Activated gamma-delta T cell treated with anti-CD3 and anti-CD28 coated beads, Interleukin-2, amount 50 U/mL, for 16 hours (primary cell): Measurements from ENCODE around the gene TMEM184A.
A peak's percentile ranks its signal among the peaks of the same experiment; 100 is the strongest.
"Not testable (repeated sequence)": the region's sequence is repeated elsewhere in the genome, so short reads cannot be mapped to it uniquely, and the experiment has no call there.

Source experiments
- DNase-seq: peaks from one replicate; pipeline ENCODE4 v3.0.0-alpha.2; 2020; ENCODE audit warnings: low read depth

The TMEM184A gene

DNA sequence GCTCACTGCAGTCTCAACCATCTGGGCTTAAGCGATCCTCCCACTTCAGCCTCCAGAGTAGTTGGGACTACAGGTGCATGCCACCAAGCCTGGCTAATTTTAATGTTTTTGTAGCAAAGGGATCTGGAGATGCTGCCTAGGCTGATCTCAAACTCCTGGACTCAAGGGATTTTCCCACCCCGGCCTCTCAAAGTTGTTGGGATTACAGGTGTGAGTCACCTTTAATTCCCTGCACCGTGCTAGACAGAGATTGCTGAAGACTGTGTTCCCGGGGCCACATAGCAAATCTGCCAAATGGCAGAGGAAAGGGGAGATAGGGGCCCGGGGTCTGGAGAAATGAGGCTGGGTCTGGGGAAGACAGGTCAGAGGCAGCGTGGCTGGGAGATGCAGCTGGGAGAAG, 34.5 kb upstream of the TMEM184A start:
- no peak for DNase-seq

DNA sequence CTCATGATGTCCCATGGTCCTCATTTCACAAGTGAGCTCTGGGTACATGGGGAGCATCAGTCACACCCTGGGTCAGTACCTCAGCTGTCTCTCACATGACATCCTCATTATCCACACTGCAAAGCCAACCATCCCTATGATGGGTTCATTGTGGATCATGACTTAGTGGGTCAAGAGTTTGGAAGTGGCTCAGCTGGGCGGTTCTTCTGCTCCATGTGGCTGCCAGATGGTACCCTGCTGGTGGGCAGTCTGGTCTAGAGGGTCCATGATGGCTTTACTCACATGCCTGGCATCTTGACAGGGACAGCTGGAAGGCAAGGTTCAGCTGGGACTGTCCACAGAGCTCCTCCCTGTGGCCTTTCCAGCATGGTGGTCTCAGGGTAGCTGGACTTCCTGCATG, 33.0 kb upstream of the TMEM184A start:
- no peak for DNase-seq

DNA sequence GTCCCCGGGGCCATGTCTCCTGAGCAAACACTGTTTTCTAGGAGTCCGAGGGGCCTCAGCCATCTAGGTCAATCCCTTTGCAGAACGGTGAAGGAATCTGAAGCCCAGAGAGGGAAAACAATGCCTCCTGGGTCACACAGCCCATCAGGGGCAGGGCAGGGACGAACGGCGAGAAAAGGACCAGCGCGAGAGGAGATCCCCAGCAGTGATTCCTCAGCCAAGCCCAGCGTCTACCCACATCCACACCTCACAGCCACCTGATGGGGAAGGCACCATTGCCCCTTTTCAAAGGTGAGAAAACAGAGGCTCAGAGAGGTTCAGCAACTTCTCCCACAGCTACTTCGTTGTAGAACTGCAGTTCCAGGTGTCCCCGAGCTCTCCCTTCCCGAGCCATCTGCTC, 31.7 kb upstream of the TMEM184A start:
- DNase-seq, result no peak

DNA sequence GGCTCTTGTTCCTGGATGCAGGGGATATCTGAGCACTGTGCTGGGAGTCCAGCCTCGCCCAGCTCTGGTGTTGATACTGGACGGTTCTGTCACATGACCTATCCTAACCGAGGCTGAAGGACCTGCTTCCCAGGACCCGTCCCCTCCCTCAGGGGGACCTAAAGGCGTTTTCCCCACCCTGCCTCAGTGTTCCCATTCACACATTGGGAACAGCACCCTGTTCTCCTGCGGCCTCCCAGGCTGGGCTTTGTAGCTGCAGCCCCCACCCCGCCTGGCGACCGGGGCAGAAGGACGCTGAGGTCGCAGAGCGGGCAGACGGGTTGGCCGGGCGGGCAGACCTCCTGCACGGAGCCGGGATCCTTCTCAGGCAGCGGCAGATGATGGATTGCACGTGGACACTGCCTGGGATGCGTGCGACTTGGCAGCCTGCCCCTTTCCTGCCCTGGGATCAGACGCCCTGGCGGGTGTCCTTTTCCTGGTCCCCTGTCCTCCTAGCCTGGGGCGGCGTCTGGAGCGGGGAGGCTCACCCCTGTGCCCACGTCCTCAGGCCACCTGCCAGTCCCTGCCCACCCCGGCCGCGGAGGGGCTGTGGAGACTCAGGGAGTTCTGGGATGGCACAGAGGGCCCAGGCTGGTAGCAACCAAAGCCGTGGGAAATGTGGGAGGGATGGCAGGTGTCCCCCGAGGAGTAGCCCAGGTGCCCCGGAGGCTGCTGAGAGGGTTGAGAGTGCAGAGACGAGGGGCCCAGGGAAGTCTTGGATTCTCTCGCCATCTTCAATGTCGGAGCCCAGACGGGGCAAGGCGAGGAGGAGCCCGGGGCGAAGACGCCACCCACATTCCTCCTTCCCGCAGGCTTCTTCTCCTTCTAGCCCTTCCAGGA, 31.1 kb upstream of the TMEM184A start:
- no peak for DNase-seq

DNA sequence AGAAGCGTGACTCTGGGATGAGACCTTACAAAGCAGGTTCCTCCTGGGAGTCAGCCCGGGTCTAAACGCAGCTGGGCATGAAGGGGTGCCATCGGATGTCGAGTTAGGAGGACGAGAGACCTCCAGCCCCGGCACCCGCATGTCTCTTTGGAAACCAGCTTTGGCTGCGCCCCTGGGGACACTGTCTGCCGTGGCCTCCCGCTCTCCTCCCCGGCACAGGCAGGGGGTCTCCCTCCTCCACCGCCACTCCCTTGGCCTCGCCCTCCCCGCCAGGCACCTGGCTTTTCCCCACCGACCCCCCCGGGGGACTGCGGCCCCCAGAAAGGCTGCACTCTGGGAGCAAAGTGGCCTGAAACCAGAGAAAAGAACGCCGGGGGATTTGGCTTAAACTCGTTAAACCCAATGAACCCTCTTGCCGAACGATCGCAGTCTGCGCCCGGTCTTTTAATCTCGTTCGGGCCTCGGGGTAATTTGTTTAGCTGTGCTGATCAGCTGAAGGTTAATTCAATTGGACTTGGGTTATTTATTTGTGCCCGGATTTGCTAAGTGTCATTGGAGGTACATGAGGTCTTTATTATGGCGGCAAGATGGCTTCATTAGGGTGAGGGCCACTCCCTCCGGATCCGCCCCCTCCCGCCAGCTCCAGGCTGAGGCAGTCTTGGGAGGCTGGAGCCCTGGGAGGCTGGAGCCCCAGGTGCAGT, 30.3 kb upstream of the TMEM184A start:
- DNase-seq, result no peak

DNA sequence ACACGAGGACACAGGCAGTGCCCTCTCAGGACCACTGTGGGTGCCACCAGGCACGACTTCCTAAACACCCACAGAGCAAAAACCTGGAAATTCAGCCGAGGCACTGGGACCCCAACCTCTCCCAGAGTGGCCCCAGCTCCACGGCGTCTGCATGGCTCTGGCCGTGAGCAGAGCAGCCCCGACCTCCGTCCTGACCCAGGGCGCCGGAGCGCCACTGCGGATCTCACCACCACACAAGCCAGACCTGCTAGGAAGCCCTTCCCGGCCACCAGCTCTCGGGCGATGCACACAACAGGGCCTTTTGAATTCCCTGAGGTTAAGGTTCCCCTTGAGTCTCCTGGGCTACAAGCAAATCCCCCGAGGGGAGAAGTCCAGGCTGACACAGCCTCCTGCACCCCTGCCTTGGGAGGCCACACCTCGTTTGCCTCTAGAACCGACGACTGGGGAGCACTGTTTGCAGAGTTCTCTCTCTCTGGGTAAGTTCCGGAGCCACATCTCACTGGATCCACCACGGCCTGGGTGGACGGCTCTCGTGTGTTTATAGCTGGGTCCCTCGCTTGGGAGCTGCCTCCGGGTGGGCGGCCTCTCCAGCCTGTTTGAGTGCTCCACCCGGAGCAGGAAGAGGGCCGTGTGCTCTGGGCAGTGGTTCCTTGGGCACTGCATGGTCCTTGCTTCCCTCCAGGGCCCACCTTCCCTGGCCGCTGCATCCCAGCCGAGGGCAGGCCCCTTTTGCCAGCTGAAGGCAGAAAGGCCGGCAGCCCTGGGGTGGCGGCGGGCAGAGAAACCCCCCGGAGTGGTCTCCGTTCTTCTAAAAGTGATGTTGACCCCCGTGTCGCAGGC, 29.4 kb upstream of the TMEM184A start:
- no peak for DNase-seq

DNA sequence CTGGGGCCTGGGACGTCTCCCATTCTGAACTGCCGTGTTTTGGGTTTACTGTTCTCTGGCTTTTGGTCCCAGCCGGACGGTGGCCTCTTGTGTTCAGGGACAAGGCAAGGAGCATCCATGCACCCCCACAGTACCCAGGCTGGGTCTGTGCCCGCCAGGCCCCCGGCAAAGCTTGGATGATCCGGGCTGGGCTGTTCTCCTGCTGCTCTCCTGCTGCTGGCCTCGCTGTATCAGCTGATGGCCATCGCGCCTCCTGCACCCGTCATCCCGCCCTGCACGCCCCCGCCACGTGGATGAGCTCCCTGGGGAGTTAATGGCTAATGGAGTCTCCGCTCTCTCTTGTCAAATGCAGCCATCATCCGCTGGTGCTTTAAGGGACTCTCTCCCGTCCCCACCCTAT, 28.7 kb upstream of the TMEM184A start:
- DNase-seq, result no peak

DNA sequence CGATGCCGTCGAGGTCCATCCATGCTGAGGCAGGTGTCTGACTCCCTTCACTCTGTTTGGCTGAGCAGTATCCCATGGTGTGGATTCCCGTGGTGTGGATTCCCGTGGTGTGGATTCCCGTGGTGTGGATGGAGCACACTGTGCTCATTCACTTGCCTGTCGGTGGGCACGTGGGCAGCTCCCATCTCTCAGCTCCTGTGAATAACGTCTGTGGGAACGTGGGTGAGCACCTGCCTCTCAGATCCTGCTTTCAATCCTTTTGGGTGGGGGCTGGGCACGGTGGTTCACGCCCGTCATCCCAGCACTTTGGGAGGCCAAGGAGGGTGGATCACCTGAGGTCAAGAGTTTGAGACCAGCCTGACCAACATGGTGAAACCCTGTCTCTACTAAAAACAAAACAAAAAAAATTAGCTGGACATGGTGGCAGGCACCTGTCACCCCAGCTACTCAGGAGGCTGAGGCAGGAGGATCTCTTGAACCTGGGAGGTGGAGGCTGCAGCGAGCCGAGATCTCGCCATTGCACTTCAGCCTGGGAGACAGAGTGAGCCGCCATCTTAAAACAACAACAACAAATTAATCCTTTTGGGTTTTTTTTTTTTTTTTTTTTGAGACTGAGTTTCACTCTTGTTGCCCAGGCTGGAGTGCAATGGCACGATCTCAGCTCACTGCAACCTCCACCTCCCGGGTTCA, 27.4 kb upstream of the TMEM184A start:
- not testable (repeated sequence) for DNase-seq

DNA sequence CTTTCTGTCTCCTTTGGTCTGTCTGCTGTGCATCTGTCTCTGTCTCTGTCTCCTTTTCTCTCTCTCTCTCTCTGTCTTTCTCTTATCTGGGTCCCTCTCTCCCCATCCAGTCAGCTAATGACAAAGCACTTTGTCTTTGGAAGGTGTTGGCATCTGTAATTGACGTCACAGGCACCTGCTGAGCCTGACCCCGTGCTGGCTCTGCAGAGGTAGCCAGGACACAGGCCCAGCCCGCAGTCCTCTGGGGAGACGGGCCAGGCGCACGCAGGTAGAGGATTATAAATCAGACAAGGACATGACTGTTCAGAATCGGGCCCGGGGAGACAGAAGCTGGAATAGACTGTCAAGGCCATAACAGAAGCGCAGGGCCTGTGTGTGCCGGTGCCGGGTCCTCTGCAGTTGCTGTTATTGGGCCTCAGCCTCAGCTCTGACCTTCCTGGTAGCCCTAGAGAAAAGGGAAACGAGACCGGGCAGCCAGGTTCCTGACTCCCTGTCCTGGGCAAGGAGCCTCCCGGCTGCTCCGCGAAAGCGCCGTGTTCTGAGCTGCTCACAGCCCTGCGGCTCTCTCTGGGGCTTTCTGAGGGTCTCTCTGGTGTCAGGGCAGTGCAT, 24.5 kb upstream of the TMEM184A start:
- no peak for DNase-seq

DNA sequence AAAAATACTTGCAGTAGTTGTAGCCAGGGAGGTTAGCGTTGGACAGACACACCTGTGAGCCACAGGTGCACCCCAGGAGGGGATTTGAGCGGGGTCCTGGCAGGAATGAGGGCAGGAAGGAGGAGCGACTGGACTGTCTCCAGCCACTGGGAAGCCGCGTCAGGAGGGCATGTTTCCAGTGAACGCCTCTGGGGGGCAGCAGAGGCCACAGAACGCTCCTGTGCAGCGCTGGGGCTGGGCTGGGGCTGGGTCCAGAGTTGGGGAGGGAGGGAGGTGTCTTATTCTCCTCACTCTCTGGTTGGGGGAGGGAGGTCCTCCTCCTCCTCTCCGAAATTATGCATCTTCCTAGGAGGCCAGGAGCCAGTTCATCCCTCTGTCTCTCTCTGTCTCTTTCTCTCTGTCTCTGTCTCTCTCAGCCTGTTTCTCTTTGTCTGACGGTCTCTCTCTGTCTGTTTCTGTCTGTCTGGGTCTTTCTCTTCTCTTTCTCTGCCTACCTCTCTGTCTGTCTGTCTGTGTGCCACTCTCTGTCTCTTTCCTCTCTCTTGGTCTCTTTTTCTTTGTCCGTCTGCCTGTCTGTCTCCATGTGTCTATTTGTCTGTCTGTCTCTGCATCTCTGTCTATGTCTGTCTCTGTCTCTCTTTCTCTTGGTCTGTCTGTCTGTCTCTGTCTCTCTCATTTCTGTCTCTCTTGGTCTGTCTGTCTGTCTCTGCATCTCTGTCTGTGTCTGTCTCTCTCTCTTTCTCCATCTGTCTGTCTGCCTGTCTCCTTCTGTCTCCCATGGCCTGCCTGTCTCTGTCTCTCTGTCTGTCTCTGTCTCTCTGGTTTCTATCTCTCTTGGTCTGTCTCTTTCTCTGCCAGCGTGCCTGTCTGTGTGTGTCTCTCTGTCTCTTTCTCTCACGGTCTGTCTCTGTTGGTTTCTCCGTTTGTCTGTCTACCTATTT, 23.7 kb upstream of the TMEM184A start:
- peak; percentile 56 for DNase-seq

DNA sequence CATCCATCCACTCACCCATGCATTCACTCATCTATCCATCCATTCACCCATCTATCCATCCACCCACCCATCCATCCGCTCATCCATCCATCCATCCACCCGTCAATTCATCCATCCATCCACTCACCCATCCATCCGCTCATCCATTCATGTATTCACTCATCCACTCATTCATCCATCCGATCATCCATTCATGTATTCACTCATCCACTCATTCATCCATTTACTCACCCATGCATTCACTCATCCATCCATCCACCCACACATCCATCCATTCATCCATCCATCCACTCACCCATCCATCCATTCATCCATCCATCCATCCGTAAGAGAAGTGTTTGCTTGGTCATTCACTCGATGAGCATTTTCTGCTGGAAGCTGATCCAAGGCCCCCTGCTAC, 22.5 kb upstream of the TMEM184A start:
- DNase-seq, result no peak

DNA sequence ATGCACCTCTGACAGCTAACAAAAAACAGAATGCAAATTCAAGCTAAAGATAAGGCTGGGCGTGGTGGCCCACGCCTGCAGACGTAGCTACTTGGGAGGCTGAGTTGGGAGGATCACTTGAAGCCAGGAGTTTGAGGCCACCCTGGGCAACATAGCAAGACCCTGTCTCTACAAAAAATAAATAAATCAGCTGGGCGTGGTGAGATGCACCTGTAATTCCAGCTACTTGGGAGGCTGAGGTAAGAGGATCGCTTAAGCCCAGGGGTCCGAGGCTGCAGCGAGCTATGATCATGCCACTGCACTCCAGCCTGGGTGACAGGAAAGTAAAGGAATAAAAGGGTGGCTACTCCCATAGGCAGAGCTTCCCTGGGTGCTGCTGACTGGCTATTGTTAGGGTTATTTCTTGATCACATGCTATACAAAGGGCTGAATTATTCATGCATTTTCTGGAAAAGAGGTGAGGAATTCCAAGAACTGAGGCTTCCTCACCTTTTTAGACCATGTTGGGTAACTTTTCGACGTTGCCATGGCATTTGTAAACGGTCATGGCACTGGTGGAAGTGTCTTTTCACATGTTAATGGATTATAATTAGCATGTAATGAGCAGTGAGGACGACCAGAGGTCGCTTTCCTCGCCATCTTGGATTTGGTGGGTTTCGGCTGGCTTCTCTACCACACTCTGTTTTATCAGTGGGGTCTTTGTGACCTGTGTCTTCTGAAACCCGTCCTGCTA, 20.7 kb upstream of the TMEM184A start:
- DNase-seq, result no peak

DNA sequence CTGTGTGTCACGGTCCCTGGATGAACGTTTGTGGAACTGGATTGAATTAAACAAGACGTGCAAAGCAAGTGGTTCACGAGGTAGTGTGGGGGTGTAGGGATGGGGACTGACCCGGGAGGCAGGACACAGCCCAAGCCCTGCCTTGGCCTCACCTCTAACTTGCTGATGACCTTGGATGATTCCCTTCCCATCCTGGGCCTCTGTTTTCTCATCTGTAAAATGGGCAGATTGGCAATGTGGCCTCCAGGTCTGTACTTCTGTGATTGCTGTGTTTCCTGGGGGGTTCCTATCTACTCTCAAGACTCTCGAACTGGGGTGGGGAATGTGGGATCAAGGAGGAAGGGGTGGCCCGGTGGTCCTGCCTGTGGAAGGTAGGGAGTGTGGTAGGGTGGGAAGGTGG, 19.8 kb upstream of the TMEM184A start:
- no peak for DNase-seq

DNA sequence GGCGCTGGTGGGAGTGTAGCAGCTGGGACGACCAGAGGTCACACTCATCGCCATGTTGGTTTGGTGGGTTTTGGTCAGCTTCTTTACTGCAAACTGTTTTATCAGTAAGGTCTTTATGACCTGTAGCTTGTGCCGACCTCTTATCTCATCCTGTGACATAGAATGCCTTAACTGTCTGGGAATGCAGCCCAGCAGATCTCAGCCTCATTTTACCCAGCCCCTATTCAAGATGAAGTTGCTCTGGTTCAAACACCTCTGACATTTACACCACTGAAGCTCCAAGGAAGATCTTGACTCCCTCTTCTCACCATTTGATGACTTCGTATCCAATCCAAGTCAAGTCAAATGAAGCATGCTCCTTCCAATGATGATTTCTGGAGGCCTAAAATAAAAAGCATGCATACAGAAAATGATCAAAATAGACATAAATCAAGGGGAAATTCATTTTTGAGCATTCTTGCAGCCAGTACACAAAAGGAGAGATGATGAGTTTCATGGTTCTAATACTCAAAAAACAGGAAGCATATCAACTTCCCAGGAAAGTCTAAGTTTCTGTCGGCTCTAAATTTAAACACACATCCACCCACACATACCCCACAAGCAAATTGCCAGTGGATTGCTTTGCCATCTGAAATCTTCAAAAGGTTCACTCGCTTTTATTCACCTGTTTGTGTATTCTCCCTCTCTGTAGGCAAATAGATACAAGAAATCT, 16.3 kb upstream of the TMEM184A start:
- DNase-seq, result no peak

DNA sequence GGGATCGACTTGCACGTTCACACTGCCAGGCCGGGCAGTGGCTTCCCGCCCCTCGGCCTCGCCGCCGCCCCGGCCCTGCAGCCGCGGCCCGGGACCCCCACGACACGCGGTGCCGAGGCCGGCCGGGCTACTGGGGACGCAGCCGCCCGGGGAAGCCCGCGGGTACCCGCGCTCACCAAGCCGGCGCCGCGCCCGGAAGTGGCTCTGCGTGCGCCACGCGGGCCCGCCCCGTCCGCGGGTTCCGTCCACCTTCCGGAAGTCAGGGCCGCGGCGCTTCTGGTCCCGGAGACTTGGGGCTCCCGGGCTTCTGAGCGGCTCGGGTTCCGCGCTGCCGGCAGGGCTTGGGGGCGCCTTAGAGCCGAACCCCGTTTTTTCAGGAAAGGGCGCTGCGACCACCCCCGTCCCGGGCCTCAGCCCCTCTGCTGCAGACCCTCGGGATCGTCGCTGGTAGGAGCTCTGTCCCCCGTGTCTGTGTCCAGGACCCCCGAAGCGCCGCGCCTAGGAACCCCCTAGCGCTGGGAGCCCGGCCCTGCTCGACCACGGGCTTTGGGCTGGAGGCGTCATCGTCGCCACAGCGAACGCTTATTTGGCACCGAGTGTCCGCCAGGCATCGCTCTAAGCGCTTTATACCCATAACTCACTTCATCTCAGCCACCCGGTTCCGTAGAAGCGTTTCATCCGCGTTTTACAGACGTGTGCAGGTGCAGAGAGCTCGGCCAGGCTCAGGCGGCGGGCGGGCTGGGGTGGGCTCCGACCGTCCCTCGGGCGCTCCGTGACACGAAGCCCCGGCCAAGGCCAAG, 14.0 kb upstream of the TMEM184A start, which contains the start of gene PSMG3:
Gene PSMG3, minus strand, starts transcription at position 200 of the 800 bp plus-strand sequence. CDS start 693 bp downstream, outside the sequence.
- DNase-seq, result peak; percentile 83

DNA sequence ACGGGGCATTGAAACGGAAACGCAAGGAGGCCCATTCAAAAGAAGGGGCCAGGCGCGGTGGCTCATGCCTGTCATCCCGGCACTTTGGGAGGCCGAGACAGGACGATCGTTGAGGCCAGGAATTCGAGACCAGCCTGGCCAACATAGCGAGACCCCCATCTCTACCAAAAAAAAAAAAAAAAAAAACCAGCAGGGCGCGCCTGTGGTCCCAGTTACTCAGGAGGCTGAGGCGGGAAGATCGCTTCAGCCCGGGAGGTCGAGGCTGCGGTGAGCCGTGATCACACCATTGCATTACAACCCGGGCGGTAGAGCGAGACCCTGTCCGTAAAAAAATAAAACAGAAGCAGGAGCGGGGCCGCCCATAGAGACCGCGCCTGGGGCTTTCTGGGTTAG, 13.4 kb upstream of the TMEM184A start:
- no peak for DNase-seq

DNA sequence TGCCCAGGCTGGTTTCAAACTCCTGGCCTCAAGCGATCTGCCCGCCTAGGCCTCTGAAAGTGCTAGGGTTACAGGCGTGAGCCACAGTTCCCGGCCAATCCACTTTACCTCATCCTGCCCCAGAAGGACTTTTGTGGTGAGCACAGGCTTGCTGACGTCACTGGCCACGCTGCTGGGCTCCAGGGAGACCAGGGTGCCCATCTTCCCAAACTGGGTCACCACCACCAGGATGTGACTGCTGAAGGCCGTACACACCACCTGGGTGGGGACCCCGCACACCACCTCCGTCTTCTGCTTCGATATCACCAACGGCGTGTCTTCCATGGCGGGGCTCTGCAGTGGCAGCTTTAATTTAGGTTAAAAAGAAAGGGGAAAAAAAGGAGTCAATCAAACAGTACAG, 13.0 kb upstream of the TMEM184A start:
- DNase-seq, result no peak

DNA sequence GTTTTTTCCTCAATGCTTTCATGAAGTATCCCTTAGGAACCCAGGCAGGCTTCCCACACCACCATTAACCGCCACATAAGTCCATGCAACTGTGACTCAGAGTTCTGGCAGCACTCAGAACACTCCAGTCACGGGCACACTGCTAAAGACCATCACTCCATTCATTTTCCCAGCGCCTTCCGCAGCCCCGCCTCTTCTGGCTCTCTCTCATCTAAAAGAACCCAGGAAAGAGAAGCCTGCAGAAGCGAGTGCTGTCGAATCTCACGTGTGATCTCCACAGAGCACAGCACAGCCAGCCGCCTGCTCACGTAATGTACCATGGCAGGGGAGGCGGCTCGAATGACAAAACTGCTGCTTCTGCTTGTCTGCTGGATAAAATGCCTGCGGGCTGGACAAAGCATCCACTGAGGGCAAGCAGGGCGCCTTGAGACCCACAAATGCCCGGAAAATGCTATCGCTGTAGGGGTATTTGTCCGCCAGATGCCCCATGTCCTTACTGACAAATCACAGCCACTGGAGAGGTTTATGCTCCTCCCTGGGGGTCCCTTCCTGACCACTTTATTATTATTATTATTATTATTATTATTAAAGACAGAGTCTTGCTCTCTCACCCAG, 12.0 kb upstream of the TMEM184A start:
- DNase-seq, result no peak
